Hepatocyte (in vitro differentiated cells): ENCODE measurements around the gene PPP2R1B.

Source experiments
- CTCF ChIP-seq: fragments of 200-600 bp; sonication (generic); IDR thresholded peaks from 2 replicates; pipeline ENCODE4 v1.5.1; 2016; ENCODE audit warnings: antibody characterized with exemption, mild to moderate bottlenecking; ENCODE audit not compliant: poor library complexity
- EZH2 ChIP-seq: fragments of 200-600 bp; sonication (generic); IDR thresholded peaks from 2 replicates; pipeline ENCODE4 v1.6.1; 2016; ENCODE audit warnings: antibody characterized with exemption, mild to moderate bottlenecking, borderline replicate concordance
- EZH2phosphoT487 ChIP-seq: fragments of 200-600 bp; sonication (generic); IDR thresholded peaks from one replicate; pipeline ENCODE4 v1.6.1; 2018; ENCODE audit warnings: antibody characterized with exemption, mild to moderate bottlenecking, low read depth, moderate library complexity; ENCODE audit not compliant: unreplicated experiment, severe bottlenecking

GRCh38 chr11:111792955-111793500 lies 26.8 kb upstream of the PPP2R1B start:
- TF ChIP-seq CTCF (no peak), EZH2phosphoT487 (no peak), EZH2 (no peak)
